ENCODE results near the gene NR5A1.

GRCh38 chr9:124552273-124552605 is 45.0 kb upstream of the NR5A1 start:
- TF ChIP-seq REST (IDR thresholded peaks at IDR 0.05; ENCODE audit: low read depth, low read length) (no peak), EZH2 (IDR thresholded peaks at IDR 0.05; ENCODE audit: borderline replicate concordance, control insufficient read depth, low read depth, low read length) (no peak), JUNB (IDR thresholded peaks at IDR 0.05) (no peak)
